ENCODE measurements around the gene ARHGAP24. TPM values are rescaled to one million over a fixed set of nuclear protein-coding genes. Genes with fewer than 3 reads are reported as not detected.
"Not testable (repeated sequence)": the region's sequence is repeated elsewhere in the genome, so short reads cannot be mapped to it uniquely, and the experiment has no call there.

Gene ARHGAP24
- total RNA-seq, 4 donors from 2014 or later, result 12.1 to 60.8 (median 18.9) TPM

DNA sequence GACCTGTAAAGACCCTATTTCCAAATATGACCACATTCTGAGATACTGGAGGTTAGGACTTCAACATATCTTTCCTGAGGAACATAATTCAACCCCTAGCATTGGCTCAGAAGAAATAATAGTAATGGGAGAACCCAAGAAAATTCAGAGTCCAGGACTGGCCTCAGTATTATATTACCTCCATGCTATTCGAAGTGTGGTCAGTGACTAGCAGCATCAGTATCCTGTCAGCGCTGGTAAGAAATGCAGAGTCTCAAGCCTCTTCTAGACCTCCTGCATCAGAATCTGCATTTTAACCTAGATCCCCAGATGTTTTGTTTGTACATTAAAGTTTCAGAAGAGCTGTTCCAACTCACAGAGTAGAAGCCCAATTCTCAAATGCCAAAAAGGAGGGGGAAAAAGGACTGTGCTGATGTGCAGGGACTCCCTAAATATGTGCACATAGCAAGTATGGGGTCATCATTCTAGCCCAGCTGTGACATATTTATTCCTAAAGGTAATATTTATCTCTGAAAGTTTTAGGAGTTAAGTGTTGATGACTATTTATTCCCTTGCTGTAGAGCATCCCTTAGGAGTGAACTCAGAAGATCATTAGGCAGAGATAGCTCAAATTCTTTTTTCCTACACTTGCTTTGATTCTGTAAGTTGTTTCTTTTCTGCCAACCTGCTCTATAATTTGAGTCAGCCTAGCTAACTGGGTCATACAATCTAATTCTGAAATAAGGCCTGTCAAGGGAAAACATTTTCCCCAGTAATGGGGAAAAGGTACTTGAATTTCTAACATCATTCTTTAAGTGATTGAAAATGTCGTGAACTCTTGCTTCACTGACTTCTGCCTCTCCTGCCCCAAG, 361.9 kb downstream of the ARHGAP24 start:
- Histone ChIP-seq H3K4me3 (no peak overlapping the region), H3K27me3 (no peaks in the 10 kb centered on the region), H3K36me3 (no peaks in the 10 kb centered on the region), H3K4me1 (peaks cover 0 to 3% of the 10 kb centered on the region in 2 donors), H3K9me3 (no peaks in the 10 kb centered on the region), H3K27ac (peak overlapping the region in 1 of 2 donors; percentile 35)
- no peak for DNase-seq
- intact Hi-C loops (cut with DNase I; ENCODE audit: low total_unique reads), result no loop called here
- TF ChIP-seq POLR2A (IDR thresholded peaks at IDR 0.05) (no peak), CTCF (IDR thresholded peaks at IDR 0.05) (no peak)

- peak overlapping the region in 1 of 2 donors; percentile 35 for H3K27ac ChIP-seq
- no peaks in the 10 kb centered on the region for H3K27me3 ChIP-seq
- TF ChIP-seq POLR2A (IDR thresholded peaks at IDR 0.05) (no peak), CTCF (IDR thresholded peaks at IDR 0.05) (no peak)
- H3K9me3 ChIP-seq, result no peaks in the 10 kb centered on the region
- H3K4me1 ChIP-seq, result peaks cover 0 to 3% of the 10 kb centered on the region in 2 donors
- no peak overlapping the region for H3K4me3 ChIP-seq
- H3K36me3 ChIP-seq, result no peaks in the 10 kb centered on the region
- intact Hi-C loops (cut with DNase I; ENCODE audit: low total_unique reads), result no loop called here
- no peak for DNase-seq
Measured at GRCh38 chr4:85837439-85837733, 362.4 kb downstream of the ARHGAP24 start.

- H3K9me3 ChIP-seq; H3K4me1 ChIP-seq; H3K27me3 ChIP-seq; H3K4me3 ChIP-seq; H3K36me3 ChIP-seq; intact Hi-C loops (cut with DNase I; ENCODE audit: low total_unique reads); DNase-seq; H3K27ac ChIP-seq: not testable (repeated sequence)
Measured at GRCh38 chr4:85839981-85840451, 365.1 kb downstream of the ARHGAP24 start.

DNA sequence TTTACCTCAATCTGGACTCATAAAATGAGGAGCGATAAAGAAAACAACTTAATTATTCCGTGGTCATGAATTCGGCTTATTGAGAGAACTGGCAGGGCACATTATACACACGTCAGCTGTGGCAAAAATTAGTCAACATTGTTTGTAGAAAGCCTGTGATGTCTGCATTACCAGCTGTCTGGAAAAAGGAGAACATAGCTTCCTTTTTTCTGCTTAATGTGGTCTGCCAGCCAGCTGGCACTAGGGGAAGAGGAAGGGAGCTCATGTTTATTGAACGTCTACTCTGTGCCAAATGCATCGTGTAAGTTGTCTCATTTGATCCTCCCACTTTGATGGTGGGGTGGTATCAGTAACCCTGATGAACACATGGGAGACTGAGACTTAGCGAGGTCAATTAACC, 367.6 kb downstream of the ARHGAP24 start:
- H3K36me3 ChIP-seq, result no peaks in the 10 kb centered on the region
- no peaks in the 10 kb centered on the region for H3K4me1 ChIP-seq
- TF ChIP-seq CTCF (IDR thresholded peaks at IDR 0.05) (no peak), POLR2A (IDR thresholded peaks at IDR 0.05) (no peak)
- H3K9me3 ChIP-seq, result no peaks in the 10 kb centered on the region
- H3K27ac ChIP-seq, result peak overlapping the region; percentile 9 to 49
- intact Hi-C loops (cut with DNase I; ENCODE audit: low total_unique reads), result no loop called here
- no peak overlapping the region for H3K4me3 ChIP-seq
- no peak for DNase-seq
- H3K27me3 ChIP-seq, result no peaks in the 10 kb centered on the region

- H3K9me3 ChIP-seq; H3K27me3 ChIP-seq; intact Hi-C loops (cut with DNase I; ENCODE audit: low total_unique reads); H3K4me3 ChIP-seq; H3K4me1 ChIP-seq; DNase-seq; H3K27ac ChIP-seq; H3K36me3 ChIP-seq: not testable (repeated sequence)
Measured at GRCh38 chr4:85853740-85854139, 378.8 kb downstream of the ARHGAP24 start.

DNA sequence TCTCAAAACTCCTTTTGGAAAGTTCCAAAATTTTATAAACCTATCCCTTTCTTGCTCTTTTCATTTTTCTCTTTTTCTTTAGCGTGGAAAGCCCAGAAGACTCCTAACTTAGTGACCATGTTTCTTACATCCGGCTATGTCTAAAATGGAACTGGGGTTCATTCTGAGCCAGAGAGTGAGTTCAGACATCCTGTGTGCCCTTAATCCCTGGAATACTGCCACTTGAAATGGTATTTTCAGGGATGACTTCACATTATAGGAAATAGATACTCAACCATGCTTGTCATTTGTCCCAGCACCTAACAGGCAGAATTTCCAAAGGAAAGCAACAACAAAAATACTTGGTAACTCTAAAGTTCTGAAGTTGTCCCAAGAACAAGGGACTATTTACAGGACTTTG, 379.6 kb downstream of the ARHGAP24 start:
- Histone ChIP-seq H3K4me3 (no peak overlapping the region), H3K9me3 (no peaks in the 10 kb centered on the region), H3K36me3 (no peaks in the 10 kb centered on the region), H3K27me3 (no peaks in the 10 kb centered on the region), H3K4me1 (no peaks in the 10 kb centered on the region), H3K27ac (no peak overlapping the region)
- DNase-seq, result no peak
- TF ChIP-seq POLR2A (IDR thresholded peaks at IDR 0.05), result no peak
- TF ChIP-seq CTCF (IDR thresholded peaks at IDR 0.05), result no peak
- intact Hi-C loops (cut with DNase I; ENCODE audit: low total_unique reads), result no loop called here
